GM23338 (cell line): Measurements from ENCODE around the gene TSHZ2.

ENCODE experiments used
- CREB1 ChIP-seq: fragments of 250-450 bp; sonication (Bioruptor Pico); IDR thresholded peaks from 2 replicates; pipeline ENCODE4 v1.5.0; 2020; ENCODE audit warnings: low read depth, mild to moderate bottlenecking, moderate library complexity
- CTCF ChIP-seq, 2 experiments: fragments of 200-600 bp in 1 of 2; sonication (generic) in 1 of 2; conservative IDR thresholded peaks; 2 replicates each; pipeline versions ENCODE4 v1.5.1 to v1.6.1; 2016 to 2017; ENCODE audit warnings: antibody characterized with exemption in 2 of 2, low read depth in 2 of 2, mild to moderate bottlenecking in 2 of 2, moderate library complexity in 1 of 2
- EZH2 ChIP-seq: fragments of 200-600 bp; sonication (generic); IDR thresholded peaks from one replicate; pipeline ENCODE4 v1.8.0; 2017; ENCODE audit warnings: antibody characterized with exemption, mild to moderate bottlenecking, low read depth; ENCODE audit not compliant: unreplicated experiment
- EZH2phosphoT487 ChIP-seq: fragments of 200-600 bp; sonication (generic); IDR thresholded peaks from one replicate; pipeline ENCODE4 v1.8.1; 2018; ENCODE audit warnings: antibody characterized with exemption; ENCODE audit not compliant: unreplicated experiment
- JUNB ChIP-seq: IDR thresholded peaks from one replicate; pipeline ENCODE4 v1.6.1; 2016; ENCODE audit warnings: antibody characterized with exemption; ENCODE audit not compliant: unreplicated experiment
- NANOG ChIP-seq: IDR thresholded peaks from 2 replicates; pipeline ENCODE4 v1.6.1; 2016; ENCODE audit warnings: antibody characterized with exemption, borderline replicate concordance
- POLR2AphosphoS5 ChIP-seq: IDR thresholded peaks from 2 replicates; pipeline ENCODE4 v1.6.1; 2016; ENCODE audit warnings: antibody characterized with exemption, low read depth
- REST ChIP-seq: IDR thresholded peaks from one replicate; pipeline ENCODE4 v1.6.1; 2018; ENCODE audit warnings: antibody characterized with exemption; ENCODE audit not compliant: unreplicated experiment
- STAT1 ChIP-seq: IDR thresholded peaks from one replicate; pipeline ENCODE4 v1.6.1; 2016; ENCODE audit warnings: antibody characterized with exemption; ENCODE audit not compliant: unreplicated experiment
- ZNF114 ChIP-seq: fragments of 250-450 bp; sonication (Bioruptor Pico); IDR thresholded peaks from 2 replicates; pipeline ENCODE4 v1.5.0; 2020; ENCODE audit warnings: mild to moderate bottlenecking, moderate library complexity
- TF ChIP-seq, protein P1 (sequence below): fragments of 250-450 bp; sonication (Bioruptor Pico); IDR thresholded peaks from 2 replicates; pipeline ENCODE4 v1.5.0; 2020; ENCODE audit warnings: mild to moderate bottlenecking, moderate library complexity
- TF ChIP-seq, protein P2 (sequence below): IDR thresholded peaks from 2 replicates; pipeline ENCODE4 v1.6.1; 2016; ENCODE audit warnings: antibody characterized with exemption

- TF ChIP-seq EZH2 (no peak), CTCF (conservative IDR thresholded peaks at IDR 0.05; ENCODE audit: low read depth in 2 of 2) (no peak), ZNF114 (CRISPR knock-in tag) (no peak), EZH2phosphoT487 (no peak), REST (no peak), NANOG (no peak), JUNB (no peak), POLR2AphosphoS5 (no peak), CREB1 (CRISPR knock-in tag) (no peak), STAT1 (no peak)
- TF ChIP-seq, protein P1, sequence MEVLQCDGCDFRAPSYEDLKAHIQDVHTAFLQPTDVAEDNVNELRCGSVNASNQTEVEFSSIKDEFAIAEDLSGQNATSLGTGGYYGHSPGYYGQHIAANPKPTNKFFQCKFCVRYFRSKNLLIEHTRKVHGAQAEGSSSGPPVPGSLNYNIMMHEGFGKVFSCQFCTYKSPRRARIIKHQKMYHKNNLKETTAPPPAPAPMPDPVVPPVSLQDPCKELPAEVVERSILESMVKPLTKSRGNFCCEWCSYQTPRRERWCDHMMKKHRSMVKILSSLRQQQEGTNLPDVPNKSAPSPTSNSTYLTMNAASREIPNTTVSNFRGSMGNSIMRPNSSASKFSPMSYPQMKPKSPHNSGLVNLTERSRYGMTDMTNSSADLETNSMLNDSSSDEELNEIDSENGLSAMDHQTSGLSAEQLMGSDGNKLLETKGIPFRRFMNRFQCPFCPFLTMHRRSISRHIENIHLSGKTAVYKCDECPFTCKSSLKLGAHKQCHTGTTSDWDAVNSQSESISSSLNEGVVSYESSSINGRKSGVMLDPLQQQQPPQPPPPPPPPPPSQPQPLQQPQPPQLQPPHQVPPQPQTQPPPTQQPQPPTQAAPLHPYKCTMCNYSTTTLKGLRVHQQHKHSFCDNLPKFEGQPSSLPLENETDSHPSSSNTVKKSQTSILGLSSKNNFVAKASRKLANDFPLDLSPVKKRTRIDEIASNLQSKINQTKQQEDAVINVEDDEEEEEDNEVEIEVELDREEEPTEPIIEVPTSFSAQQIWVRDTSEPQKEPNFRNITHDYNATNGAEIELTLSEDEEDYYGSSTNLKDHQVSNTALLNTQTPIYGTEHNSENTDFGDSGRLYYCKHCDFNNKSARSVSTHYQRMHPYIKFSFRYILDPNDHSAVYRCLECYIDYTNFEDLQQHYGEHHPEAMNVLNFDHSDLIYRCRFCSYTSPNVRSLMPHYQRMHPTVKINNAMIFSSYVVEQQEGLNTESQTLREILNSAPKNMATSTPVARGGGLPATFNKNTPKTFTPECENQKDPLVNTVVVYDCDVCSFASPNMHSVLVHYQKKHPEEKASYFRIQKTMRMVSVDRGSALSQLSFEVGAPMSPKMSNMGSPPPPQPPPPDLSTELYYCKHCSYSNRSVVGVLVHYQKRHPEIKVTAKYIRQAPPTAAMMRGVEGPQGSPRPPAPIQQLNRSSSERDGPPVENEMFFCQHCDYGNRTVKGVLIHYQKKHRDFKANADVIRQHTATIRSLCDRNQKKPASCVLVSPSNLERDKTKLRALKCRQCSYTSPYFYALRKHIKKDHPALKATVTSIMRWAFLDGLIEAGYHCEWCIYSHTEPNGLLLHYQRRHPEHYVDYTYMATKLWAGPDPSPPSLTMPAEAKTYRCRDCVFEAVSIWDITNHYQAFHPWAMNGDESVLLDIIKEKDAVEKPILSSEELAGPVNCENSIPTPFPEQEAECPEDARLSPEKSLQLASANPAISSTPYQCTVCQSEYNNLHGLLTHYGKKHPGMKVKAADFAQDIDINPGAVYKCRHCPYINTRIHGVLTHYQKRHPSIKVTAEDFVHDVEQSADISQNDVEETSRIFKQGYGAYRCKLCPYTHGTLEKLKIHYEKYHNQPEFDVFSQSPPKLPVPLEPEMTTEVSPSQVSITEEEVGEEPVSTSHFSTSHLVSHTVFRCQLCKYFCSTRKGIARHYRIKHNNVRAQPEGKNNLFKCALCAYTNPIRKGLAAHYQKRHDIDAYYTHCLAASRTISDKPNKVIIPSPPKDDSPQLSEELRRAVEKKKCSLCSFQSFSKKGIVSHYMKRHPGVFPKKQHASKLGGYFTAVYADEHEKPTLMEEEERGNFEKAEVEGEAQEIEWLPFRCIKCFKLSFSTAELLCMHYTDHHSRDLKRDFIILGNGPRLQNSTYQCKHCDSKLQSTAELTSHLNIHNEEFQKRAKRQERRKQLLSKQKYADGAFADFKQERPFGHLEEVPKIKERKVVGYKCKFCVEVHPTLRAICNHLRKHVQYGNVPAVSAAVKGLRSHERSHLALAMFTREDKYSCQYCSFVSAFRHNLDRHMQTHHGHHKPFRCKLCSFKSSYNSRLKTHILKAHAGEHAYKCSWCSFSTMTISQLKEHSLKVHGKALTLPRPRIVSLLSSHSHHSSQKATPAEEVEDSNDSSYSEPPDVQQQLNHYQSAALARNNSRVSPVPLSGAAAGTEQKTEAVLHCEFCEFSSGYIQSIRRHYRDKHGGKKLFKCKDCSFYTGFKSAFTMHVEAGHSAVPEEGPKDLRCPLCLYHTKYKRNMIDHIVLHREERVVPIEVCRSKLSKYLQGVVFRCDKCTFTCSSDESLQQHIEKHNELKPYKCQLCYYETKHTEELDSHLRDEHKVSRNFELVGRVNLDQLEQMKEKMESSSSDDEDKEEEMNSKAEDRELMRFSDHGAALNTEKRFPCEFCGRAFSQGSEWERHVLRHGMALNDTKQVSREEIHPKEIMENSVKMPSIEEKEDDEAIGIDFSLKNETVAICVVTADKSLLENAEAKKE (CRISPR knock-in tag): no peak
- TF ChIP-seq, protein P2, sequence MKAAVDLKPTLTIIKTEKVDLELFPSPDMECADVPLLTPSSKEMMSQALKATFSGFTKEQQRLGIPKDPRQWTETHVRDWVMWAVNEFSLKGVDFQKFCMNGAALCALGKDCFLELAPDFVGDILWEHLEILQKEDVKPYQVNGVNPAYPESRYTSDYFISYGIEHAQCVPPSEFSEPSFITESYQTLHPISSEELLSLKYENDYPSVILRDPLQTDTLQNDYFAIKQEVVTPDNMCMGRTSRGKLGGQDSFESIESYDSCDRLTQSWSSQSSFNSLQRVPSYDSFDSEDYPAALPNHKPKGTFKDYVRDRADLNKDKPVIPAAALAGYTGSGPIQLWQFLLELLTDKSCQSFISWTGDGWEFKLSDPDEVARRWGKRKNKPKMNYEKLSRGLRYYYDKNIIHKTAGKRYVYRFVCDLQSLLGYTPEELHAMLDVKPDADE: no peak
Observed at GRCh38 chr20:53370345-53370961, 398.3 kb downstream of the TSHZ2 start.
